GM18519 (cell line): ENCODE results near the gene PCNT.

ENCODE experiments used
- ATAC-seq: cut with Tn5 transposase; IDR thresholded peaks from one replicate; pipeline ENCODE4 v1.9.1; 2021; ENCODE audit warnings: mild to moderate bottlenecking, moderate library complexity; ENCODE audit not compliant: unreplicated experiment, low FRiP score

PCNT gene

DNA sequence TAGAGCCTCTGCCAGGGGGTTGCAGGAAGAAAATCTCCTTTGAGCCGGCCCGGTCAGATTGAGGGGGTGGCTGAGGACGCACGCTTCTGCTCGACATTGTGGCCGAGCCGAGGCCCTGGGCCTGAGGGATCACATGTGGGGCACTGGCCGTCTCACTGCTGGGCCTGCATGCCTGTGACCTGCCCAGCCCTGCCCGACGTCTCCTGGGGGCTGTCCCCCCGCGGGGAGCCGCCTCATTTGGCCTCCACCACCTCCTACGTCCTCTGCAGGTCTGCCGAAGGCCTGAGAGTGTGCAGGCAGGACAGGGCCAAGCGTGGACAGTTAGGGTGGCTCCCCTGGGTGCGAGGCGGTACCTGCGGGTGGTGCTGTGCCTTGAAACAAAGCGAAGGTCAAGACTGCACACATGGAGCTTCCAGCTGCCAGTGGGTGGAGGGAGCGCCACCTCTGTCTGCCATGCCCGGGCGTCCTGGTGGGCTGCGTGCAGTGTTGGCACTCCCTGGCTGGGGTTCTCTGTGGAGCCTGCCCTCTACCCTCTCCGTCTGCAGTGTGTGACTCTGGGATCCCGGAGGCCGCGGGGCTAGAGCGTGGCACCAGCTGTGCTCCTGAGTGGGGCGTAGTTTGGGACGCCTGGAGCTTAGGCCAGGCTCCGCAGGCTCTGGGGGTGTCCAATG is 51.7 kb downstream of the PCNT start:
- no peak for ATAC-seq

DNA sequence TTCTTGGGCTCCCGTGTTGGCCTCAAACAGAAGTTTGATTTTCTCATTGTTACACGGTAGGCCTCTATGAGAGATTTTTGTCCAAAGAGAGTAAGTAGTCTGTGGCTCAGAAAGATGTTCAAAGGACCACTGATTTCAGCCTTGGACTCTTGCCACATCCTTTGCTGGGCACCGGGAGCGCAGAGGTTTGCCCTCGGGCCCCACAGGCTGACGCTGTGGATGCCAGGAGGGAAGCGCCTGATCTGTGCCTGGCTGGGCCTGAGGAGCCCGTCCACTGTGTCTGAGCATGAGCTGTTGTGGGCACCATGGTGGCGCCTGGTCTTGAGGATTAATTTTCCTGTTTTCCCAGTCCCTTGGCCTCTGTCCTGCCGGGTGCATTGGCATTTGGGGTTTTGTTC is 52.3 kb downstream of the PCNT start:
- ATAC-seq = no peak

DNA sequence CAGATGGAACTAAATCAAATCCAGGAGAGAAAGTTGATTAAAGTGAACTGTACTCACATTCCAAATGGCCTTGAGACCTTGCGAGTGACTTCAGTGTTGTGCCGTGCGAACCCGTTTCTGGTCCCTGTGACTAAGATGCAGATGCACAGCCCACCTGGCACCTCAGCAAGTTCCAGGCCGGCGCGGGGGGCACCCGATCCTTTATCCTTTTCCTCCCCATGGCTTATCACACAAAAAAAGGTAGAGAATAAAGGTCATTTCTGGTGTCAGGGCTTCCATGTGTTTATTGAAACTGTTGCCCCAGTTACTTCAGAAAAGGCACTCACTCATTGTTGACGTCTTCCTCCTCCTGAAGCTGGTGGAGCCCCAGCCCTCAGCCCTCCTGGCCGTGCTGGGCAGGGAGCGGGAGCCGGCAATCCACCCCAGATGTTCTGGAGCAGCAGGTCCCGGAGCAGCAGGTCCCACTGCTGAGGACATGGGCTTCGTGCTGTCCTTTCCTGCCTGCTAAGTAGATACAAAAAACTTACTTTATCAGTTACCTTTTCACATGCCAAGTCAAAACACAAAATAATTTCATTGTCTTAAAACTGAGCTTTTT is 53.0 kb downstream of the PCNT start:
- ATAC-seq = no peak

DNA sequence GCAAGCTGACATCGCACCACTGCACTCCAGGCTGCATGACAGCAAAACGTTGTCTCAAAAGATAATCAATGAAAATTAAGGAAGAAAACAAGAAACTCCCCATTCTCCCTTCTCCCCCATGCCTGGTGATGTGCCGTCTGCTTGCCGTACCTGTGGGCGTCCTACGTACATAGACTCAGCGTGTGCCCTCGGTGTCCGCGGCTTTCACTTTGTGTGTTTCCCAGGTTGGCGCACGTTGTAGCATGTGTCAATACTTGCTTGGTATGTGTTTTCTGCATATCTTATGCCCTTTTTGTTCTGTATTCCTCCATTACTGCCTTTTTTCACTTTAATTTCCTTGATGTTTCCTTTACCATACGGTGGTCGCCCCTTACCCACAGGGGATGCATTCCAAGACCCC is 53.8 kb downstream of the PCNT start:
- ATAC-seq = no peak

DNA sequence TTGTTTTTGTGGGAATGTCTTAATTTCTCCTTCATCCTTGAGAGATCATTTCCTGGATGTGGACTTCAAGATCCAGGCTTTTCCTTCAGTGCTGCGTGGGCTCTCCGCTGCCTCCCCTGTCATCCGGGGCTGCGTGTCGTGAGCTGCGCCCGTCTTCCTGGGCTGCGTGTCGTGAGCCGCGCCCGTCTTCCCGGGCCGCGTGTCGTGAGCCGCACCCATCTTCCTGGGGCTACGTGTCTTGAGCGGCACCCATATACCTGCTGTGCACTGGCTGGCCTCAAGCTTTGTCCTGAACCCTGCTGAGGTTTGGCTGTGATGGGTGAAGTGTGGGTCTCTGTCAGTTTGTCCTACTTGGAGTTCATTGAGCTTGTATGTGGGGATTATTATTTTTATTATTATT is 55.1 kb downstream of the PCNT start:
- no peak for ATAC-seq

DNA sequence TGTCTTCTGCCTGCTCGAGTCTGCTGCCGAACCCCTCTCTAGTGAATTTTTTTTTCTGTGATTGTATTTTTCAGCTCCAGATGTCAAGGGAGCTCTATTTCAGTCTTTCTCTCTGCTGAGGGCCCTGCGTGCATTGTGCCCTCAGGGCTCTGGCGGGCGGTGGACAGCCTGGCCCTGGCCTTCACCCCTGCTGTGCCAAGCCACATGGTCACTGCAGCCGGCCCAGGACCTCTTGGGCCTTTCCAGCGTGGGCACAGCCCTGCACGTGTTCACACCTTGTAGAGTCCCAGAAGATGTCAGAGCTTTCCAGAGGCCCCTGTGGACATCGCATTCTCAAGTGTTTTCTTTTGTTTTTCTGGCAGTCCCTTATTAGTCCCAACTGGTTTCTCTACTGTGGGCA is 55.7 kb downstream of the PCNT start:
- no peak for ATAC-seq

DNA sequence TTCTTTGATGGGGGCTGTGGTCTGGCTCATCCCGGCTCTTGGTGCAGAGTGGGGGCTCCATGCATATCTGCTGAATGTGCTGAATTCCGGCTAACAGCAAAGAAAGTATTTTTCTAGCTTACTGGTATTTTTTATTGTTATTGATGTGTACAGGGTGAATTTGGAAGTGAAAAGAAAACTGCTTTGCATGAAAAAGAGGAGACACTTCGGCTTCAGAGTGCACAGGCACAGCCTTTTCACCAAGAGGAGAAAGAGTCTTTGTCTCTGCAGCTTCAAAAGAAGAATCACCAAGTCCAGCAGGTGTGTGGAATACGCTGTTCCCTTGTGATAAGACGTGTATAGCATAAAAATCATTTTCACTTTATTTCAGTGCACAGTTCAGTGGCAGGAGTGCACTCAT is 57.6 kb downstream of the PCNT start:
- no peak for ATAC-seq

DNA sequence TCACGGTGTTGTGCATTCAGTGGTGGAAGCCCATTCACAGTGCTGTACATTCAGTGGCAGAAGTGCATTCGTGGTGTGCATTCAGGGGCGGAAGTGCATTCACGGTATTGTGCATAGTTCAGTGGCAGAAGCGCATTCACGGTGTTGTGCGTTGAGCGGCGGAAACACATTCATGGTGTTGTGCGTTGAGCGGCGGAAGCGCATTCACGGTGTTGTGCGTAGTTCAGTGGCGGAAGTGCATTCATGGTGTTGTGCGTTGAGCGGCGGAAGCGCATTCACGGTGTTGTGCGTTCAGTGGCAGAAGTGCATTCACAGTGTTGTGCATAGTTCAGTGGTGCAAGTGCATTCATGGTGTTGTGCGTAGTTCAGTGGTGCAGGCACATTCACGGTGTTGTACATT is 60.6 kb downstream of the PCNT start:
- ATAC-seq = no peak

DNA sequence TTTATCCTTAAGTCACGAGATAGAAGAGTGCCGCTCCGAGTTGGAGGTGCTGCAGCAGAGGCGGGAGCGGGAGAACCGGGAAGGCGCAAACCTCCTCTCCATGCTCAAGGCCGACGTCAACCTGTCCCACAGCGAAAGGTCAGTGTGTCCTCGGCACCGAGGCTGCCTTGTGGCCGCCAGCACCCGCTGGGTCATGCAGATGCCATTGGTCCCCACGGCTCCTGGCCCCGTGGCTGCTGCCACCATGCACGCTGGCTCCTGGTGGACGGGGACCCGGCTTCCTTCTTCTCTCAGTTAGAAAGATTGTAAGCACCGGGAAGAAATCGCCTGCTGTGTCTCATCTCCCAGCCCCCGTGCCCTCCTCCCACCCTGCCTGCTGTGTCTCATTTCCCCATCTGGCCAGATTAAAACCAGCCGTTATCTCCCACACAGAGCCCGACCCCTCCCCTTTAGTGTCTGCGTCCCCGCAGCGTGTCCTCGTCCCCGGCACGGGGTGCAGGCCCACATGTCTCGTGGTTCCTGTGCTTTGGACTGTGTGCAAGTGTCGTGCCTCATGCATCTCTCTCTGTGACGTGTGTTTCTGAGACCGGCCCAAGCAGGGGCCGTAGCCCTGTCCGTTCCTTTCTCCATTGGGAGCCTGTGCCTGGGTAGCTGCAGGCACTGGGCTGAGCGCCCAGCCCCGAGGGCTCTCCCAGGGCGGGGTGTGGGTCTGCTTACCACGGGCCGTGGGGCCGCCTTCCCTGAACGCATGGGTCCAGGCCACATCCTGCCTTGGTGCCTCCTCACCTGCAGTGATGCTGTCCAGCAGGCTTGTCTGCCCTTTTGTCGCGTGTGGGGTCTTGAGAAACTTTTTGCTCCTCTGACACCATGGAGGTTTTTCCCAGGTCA is 62.1 kb downstream of the PCNT start:
- no peak for ATAC-seq

DNA sequence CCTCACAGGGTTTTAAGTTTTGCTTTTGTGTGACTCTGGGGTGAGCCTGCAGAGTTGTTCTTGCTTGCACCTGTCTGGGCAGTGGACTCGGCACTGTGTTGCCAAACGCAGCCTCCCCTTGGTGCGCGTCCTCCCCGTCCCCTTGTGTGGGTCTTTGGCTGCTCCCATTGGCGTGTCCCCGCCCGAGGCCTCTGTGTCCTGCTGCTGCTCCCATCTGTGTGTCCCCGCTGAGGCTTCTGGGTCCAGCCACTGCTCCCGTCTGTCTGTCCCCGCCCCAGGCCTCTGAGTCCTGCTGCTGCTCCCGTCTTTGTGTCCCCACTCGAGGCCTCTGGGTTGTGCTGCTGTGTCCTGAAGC is 62.8 kb downstream of the PCNT start:
- ATAC-seq = no peak

DNA sequence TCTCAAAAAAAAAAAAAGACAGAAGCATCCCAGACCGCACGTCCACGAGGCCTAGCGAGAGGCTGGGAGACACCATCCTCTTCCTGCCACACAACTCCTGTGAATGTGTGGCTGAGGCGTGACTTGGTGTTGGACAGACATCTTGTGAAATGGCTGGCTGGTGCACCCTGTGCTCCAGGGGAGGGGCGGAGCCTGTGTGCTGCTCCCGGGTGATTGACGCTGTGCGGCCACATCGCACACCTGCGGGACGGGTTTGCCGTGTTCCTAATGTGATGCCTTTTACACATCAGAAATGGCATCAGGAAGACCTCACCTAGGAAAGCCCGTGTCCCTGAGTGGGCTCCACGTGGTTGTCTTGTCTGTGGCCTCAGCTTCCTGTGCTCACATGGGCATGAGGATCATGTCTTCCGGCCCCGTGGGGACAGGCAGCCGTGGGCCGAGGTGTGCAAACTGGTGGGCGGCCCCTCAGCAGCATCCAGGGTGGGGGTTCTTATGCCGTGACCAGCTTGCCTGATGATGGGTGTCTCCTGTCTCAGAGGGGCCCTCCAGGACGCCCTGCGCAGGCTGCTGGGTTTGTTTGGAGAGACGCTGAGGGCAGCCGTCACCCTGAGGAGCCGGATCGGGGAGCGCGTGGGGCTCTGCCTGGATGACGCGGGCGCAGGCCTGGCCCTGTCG is 64.4 kb downstream of the PCNT start:
- ATAC-seq = no peak

DNA sequence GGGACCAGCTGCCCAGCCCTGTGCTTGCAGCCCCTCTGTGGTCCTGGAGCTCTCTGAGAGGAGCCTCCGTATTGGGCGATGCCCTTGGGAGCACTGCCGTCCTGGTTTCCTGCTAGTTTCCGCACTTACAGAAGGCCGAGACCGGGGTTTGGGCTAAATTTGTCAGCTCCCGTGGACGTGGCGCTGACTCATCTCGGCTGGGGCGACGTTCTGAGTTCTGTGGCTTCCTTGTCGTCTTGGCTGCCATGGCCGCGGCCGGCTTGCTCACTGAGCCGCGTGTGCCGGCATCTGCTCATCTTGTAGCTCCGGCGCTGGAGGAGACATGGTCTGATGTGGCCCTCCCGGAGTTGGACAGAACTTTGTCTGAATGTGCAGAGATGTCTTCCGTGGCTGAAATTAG is 64.9 kb downstream of the PCNT start:
- ATAC-seq = no peak

DNA sequence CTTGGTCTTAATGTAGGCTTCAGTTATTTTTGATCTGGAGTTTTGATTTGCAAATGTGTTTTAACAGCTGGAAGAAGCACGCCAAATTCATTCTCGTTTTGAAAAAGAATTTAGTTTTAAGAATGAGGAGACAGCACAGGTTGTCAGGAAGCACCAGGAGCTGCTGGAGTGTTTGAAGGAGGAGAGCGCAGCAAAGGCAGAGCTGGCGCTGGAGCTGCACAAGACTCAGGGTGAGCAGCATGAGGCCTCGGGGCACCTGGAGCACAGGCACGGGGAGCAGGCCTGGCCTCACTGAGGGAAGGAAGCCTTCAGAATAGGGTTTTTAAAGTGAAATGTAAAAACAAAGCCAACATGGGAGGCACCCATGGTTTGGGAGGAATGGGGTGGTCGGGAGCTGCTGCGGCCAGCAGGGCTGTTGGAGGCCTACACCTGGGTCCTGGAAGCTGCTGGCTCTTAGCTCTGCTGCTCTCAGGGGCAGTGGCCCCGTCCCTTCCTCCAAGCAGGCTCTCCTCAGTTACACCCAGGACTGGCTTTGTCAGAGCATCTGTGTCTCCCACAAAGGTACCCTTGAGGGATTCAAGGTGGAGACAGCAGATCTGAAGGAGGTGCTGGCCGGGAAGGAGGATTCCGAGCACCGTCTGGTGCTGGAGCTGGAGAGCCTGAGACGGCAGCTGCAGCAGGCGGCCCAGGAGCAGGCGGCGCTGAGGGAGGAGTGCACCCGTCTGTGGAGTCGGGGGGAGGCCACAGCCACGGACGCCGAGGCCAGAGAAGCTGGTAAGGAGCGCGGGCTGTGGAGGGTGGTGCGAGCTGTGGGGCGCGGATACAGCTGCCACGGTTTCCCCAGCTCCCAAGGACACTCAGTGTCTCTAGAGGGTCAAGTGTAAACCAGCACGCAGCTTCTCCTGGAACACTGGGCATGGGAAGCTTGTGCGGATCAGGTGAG is 66.9 kb downstream of the PCNT start:
- ATAC-seq = no peak

DNA sequence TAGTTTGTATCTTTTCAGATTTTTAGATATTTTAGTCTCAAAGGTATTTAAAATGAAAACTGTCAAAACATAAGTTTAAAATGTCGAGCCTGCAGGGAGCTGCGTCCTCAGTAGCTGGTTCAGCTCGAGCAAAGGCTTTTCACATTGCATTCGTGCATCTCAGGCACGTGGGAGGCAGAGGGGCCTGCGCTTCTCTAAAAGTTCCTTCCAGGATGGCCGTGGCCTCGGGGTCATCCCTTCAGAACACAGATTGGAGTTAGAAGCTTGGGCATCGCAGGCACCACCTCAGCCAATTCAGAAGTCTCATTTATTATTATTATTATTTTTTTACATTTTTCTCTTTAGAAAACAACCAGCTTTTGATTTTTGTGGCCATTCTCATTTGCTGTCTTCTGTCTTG is 67.8 kb downstream of the PCNT start:
- no peak for ATAC-seq

DNA sequence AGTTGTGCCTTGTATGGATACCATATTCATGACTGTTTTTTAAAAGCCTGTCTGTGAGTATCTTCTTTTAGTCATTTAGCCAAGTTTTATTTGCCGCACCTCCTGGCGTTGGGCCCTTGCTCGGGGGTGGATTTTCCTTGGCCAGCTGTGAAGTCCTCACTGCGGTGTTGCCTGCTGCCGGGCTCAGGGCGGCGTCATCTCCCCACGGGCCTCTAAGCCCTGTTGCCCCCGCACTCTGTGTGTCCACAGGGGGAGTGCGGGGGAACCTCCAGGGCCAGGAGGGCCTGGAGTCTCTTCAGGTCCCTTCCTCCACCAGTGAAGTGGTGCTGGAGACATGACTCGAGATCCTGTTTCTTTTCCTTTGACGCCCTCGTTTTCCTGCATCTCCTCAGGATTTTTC is 69.0 kb downstream of the PCNT start:
- ATAC-seq = no peak

DNA sequence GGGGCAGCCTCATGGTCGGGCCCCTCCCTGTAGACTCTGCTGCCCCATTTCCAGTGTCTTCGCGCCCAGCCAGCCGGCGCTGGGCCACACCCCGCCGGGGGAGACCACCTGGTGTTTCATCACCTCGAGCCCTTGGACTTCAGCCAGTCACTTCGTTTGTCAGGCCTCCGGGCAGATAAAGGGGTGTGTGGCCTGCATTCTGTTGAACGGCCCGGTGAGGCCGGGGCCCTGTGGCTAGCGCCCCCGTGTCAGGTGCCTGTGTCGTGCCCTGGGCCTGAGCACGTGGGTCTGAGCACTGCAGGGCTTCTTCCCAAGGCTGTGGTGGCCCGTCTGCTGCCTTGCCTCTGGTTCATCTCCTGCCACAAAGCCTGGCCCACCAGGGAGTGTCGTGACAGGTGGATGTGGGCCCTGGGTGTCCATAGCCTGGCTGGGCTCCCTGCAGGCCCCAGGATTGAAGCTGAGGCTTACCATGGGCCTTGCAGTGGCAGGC is 69.5 kb downstream of the PCNT start:
- no peak for ATAC-seq

DNA sequence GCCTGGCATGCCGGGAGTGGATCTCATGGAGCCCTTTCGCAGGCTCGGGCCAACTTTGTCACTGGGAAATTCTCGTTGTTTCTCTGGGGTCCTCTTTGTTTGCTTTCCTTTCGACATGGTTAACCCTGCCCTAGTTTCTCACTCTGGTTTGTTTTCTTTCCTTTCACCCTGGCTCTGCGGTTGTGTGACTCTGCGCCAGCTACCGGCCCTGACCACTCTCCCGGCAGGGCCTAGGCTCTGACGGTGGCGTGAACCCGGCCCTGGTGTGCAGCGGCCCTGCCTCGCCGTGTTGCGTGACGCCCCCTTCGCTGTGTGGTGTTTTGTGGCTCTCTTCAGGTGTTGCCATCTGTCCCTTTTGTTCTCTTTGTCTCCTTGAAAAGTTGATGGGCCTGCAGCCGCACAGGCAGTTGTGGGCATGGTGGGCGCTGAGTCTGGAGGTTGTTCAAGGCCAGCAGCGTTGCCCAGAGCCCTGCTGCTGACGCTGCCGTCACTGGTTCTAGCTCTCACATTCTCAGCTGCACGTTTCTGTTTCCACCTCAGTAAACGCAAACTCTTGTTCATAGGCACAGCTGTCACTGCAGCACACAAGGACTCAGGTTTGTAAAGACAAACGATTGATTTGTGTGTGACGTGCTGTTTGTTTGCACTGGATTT is 70.1 kb downstream of the PCNT start:
- ATAC-seq = no peak

DNA sequence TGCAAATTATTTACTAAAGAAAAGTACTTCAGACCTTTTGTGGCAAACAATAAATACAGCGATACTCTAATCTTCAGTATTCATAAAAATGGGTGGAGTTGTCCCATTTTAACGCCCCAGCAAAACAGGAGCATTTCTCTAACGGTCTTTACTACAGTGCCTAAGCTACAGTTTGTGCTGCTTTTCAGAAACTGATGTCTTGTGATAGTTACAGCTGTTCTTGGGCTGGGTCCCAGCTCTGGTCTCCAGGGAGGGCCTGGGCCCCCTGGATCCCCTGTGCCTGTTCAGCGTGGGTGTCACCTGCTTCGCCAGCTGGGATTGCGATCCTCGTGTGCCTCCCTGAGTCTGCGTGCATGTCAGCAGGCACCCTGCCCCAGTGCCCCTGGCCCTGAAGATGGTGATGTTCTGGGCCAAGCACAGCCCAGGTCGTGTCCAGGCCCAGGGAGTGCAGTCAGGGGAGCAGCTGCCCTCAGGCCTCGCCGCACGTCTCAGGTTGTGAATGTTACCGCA is 70.7 kb downstream of the PCNT start:
- ATAC-seq = no peak

DNA sequence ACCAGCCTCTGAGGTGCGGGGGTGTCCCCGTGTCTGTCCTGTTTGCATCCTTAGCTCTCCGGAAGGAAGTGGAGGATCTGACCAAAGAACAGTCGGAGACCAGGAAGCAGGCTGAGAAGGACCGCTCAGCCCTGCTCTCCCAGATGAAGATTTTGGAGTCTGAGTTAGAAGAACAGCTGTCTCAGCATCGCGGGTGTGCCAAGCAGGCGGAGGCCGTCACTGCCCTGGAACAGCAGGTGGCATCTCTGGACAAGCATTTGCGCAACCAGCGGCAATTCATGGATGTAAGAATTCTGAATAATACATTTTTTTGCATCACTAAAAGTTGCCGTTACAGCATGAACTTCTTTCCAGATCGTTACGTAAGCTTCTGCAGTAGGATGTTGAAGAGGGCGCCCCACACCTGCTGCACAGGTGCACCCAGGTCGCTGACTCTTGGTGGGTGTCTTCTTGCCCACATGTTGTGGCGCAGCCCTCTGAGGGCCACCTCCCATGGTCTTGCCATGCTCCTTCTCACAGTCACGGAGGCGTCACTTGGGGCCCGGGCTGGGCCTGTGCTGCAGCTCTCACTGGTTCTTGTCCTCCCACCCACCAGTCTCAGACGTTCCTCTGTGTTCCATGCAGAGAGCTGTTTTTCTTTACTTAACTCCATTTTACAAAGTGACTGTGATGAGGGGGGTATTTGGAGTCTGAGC is 73.4 kb downstream of the PCNT start:
- ATAC-seq = no peak
